Naive thymus-derived CD8-positive, alpha-beta T cell (primary cell): ENCODE results near the gene BCL11A. TPM values are rescaled to one million over a fixed set of nuclear protein-coding genes. Genes with fewer than 3 reads are reported as not detected.
A peak's percentile ranks its signal among the peaks of the same experiment; 100 is the strongest.

Experiments
- ATAC-seq, 2 donors: fragments of 150-1000 bp; cut with Tn5 transposase in 1 of 2; sonication (Bioruptor Pico), chemical (Tn5 transposase) in 1 of 2; 1 replicate in 1 of 2; 2 replicates in 1 of 2; pipeline ENCODE4 v1.10.0; 2021; ENCODE audit warnings: mild to moderate bottlenecking in 2 of 2, moderate library complexity in 2 of 2
- POLR2A ChIA-PET: fragments of 350-600 bp; sonication (Branson Sonifier 250); formaldehyde crosslinking; loops from one replicate; lab custom pipeline; 2021; ENCODE audit warnings: antibody characterized with exemption; lab: Charles Lee
- DNase-seq, 10 donors: peaks; one replicate each; pipeline versions ENCODE4 v3.0.0 to v3.0.0-alpha.2; 2020 to 2022
- H3K27ac Mint-ChIP-seq, 10 donors: one replicate each; pipeline ENCODE4 v1.8.0; 2020 to 2022; ENCODE audit warnings: mild to moderate bottlenecking in 10 of 10, mixed read lengths in 10 of 10, moderate library complexity in 4 of 10, inconsistent platforms in 1 of 10
- H3K27me3 Mint-ChIP-seq, 5 donors: one replicate each; pipeline ENCODE4 v1.8.0; 2021 to 2022; ENCODE audit warnings: mixed read lengths in 5 of 5
- H3K36me3 Mint-ChIP-seq, 3 donors: one replicate each; pipeline ENCODE4 v1.8.0; 2020 to 2022; ENCODE audit warnings: mixed read lengths in 3 of 3, mild to moderate bottlenecking in 2 of 3, inconsistent platforms in 1 of 3
- H3K4me1 Mint-ChIP-seq, 4 donors: one replicate each; pipeline ENCODE4 v1.8.0; 2021 to 2022; ENCODE audit warnings: mixed read lengths in 4 of 4
- H3K4me3 Mint-ChIP-seq, 10 donors: one replicate each; pipeline ENCODE4 v1.8.0; 2020 to 2022; ENCODE audit warnings: mild to moderate bottlenecking in 10 of 10, mixed read lengths in 10 of 10, moderate library complexity in 6 of 10, inconsistent platforms in 1 of 10
- H3K9me3 Mint-ChIP-seq, 9 donors: one replicate each; pipeline ENCODE4 v1.8.0; 2020 to 2022; ENCODE audit warnings: mixed read lengths in 9 of 9, mild to moderate bottlenecking in 3 of 9, inconsistent platforms in 1 of 9, moderate library complexity in 1 of 9
- polyA plus RNA-seq, 3 donors: library from polyadenylated mRNA; unstranded; fragments of 300-500 nt; fragmentation: Illumina TruSeq; gene quantifications; one replicate each; pipeline ENCODE4 v1.2.3, GENCODE V29; 2021
- total RNA-seq, 8 experiments: library from RNA in 2 of 8; stranded (reverse) in 2 of 8; gene quantifications; one replicate each; pipeline ENCODE4 v1.2.3 and lab custom pipeline; 2021 to 2026

The BCL11A gene
- total and polyA plus RNA-seq, 5 experiments from 2014 or later: 0.64 to 11.6 (median 1.4) TPM

- no peak for ATAC-seq
- H3K27me3 Mint-ChIP-seq: peaks cover 21 to 71% (median 31%) of the 10 kb centered on the region in 5 donors
- POLR2A ChIA-PET: no interaction called here
Observed at GRCh38 chr2:60556576-60557485, 3.4 kb upstream of the BCL11A start.

GRCh38 chr2:60556175-60556574, 2.7 kb upstream of the BCL11A start:
- ATAC-seq: no peak

More at GRCh38 chr2:60556576-60557485, 3.4 kb upstream of the BCL11A start:
- Mint-ChIP-seq H3K36me3 (no peaks in the 10 kb centered on the region), H3K4me3 (peak overlapping the region; percentile 67 to 94 (median 82)), H3K4me1 (peaks cover 13 to 35% (median 32%) of the 10 kb centered on the region in 4 donors), H3K9me3 (no peaks in the 10 kb centered on the region), H3K27ac (peak overlapping the region in 2 of 10 donors; percentile 33 to 34)
- peak in 1 of 10 donors; percentile 16 for DNase-seq

GRCh38 chr2:60555783-60556139, 2.3 kb upstream of the BCL11A start:
- H3K27me3 Mint-ChIP-seq: peaks cover 18 to 65% (median 29%) of the 10 kb centered on the region in 5 donors
- H3K4me3 Mint-ChIP-seq: peak overlapping the region; percentile 78 to 94 (median 91)
- no peaks in the 10 kb centered on the region for H3K36me3 Mint-ChIP-seq
- no peaks in the 10 kb centered on the region for H3K9me3 Mint-ChIP-seq
- DNase-seq: no peak
- H3K27ac Mint-ChIP-seq: peak overlapping the region in 8 of 10 donors; percentile 37 to 88 (median 72)
- H3K4me1 Mint-ChIP-seq: peaks cover 16 to 45% (median 38%) of the 10 kb centered on the region in 4 donors
- POLR2A ChIA-PET: no interaction called here
- no peak for ATAC-seq

More at GRCh38 chr2:60556175-60556574, 2.7 kb upstream of the BCL11A start:
- H3K4me3 Mint-ChIP-seq: peak overlapping the region in 9 of 10 donors; percentile 33 to 94 (median 88)
- H3K27me3 Mint-ChIP-seq: peaks cover 19 to 69% (median 31%) of the 10 kb centered on the region in 5 donors
- no peaks in the 10 kb centered on the region for H3K9me3 Mint-ChIP-seq
- H3K4me1 Mint-ChIP-seq: peaks cover 14 to 42% (median 36%) of the 10 kb centered on the region in 4 donors
- H3K27ac Mint-ChIP-seq: peak overlapping the region in 1 of 10 donors; percentile 73
- no peak for DNase-seq
- POLR2A ChIA-PET: no interaction called here
- no peaks in the 10 kb centered on the region for H3K36me3 Mint-ChIP-seq

- Mint-ChIP-seq H3K27me3 (peaks cover 17 to 63% (median 28%) of the 10 kb centered on the region in 5 donors), H3K27ac (peak overlapping the region; percentile 37 to 89 (median 80)), H3K4me3 (peak overlapping the region; percentile 78 to 94 (median 91)), H3K4me1 (peaks cover 17 to 49% (median 40%) of the 10 kb centered on the region in 4 donors), H3K36me3 (no peaks in the 10 kb centered on the region), H3K9me3 (no peaks in the 10 kb centered on the region)
- ATAC-seq (peak; percentile 71 to 74), DNase-seq (peak; percentile 46 to 79 (median 62))
- POLR2A ChIA-PET: no interaction called here
Observed at GRCh38 chr2:60555066-60555782, 1.8 kb upstream of the BCL11A start.

- DNase-seq: no peak
- H3K27me3 Mint-ChIP-seq: peaks cover 17 to 66% (median 27%) of the 10 kb centered on the region in 5 donors
- H3K9me3 Mint-ChIP-seq: no peaks in the 10 kb centered on the region
- peak overlapping the region in 3 of 10 donors; percentile 70 to 81 (median 73) for H3K27ac Mint-ChIP-seq
- peak in 1 of 2 donors; percentile 1 for ATAC-seq
- peaks cover 0 to 3% (median 0%) of the 10 kb centered on the region in 3 donors for H3K36me3 Mint-ChIP-seq
- H3K4me1 Mint-ChIP-seq: peaks cover 21 to 54% (median 45%) of the 10 kb centered on the region in 4 donors
- peak overlapping the region; percentile 78 to 94 (median 91) for H3K4me3 Mint-ChIP-seq
- POLR2A ChIA-PET: no interaction called here
Observed at GRCh38 chr2:60554646-60555065, 1.2 kb upstream of the BCL11A start.

- POLR2A ChIA-PET: interaction anchor here (0.6 kb wide), 2 partner anchors 16 to 56 kb away, joined by 3 read pairs; no protein-coding TSS in a partner anchor
- peaks cover 0 to 4% (median 0%) of the 10 kb centered on the region in 3 donors for H3K36me3 Mint-ChIP-seq
- DNase-seq (peak in 3 of 10 donors; percentile 16 to 34 (median 32)), ATAC-seq (no peak)
- peak overlapping the region in 3 of 10 donors; percentile 38 to 88 (median 53) for H3K27ac Mint-ChIP-seq
- H3K4me1 Mint-ChIP-seq: peaks cover 22 to 57% (median 47%) of the 10 kb centered on the region in 4 donors
- H3K4me3 Mint-ChIP-seq: peak overlapping the region; percentile 78 to 94 (median 91)
- H3K27me3 Mint-ChIP-seq: peaks cover 14 to 64% (median 24%) of the 10 kb centered on the region in 5 donors
- H3K9me3 Mint-ChIP-seq: no peaks in the 10 kb centered on the region
Observed at GRCh38 chr2:60554074-60554645, 706 bp upstream of the BCL11A start.

GRCh38 chr2:60552851-60553494, 481 bp downstream of the BCL11A start:
- ATAC-seq: no peak
- Mint-ChIP-seq H3K4me1 (peaks cover 23 to 62% (median 55%) of the 10 kb centered on the region in 4 donors), H3K27ac (peak overlapping the region in 2 of 10 donors; percentile 53 to 88), H3K4me3 (peak overlapping the region; percentile 78 to 95 (median 90)), H3K36me3 (peaks cover 0 to 5% (median 0%) of the 10 kb centered on the region in 3 donors), H3K27me3 (peaks cover 21 to 65% (median 33%) of the 10 kb centered on the region in 5 donors), H3K9me3 (no peaks in the 10 kb centered on the region)
- POLR2A ChIA-PET: interaction anchor here (0.6 to 1.0 kb wide), 3 partner anchors 17 to 203 kb away, joined by 3 read pairs; no protein-coding TSS in a partner anchor
- DNase-seq: no peak

GRCh38 chr2:60552078-60552850, 1.2 kb downstream of the BCL11A start:
- H3K36me3 Mint-ChIP-seq: peaks cover 0 to 5% (median 0%) of the 10 kb centered on the region in 3 donors
- ATAC-seq (no peak), DNase-seq (peak in 1 of 10 donors; percentile 15)
- peak overlapping the region; percentile 66 to 93 (median 80) for H3K4me3 Mint-ChIP-seq
- H3K9me3 Mint-ChIP-seq: no peaks in the 10 kb centered on the region
- H3K27ac Mint-ChIP-seq: peak overlapping the region in 3 of 10 donors; percentile 28 to 76 (median 68)
- peaks cover 22 to 61% (median 53%) of the 10 kb centered on the region in 4 donors for H3K4me1 Mint-ChIP-seq
- peaks cover 24 to 64% (median 35%) of the 10 kb centered on the region in 5 donors for H3K27me3 Mint-ChIP-seq
- POLR2A ChIA-PET: interaction anchor here (1.0 kb wide), 1 partner anchor 105 kb away, joined by 3 read pairs; no protein-coding TSS in a partner anchor

GRCh38 chr2:60551240-60552077, 2.0 kb downstream of the BCL11A start:
- POLR2A ChIA-PET: no interaction called here
- Mint-ChIP-seq H3K4me1 (peaks cover 21 to 57% (median 45%) of the 10 kb centered on the region in 4 donors), H3K27me3 (peaks cover 29 to 64% (median 37%) of the 10 kb centered on the region in 5 donors), H3K4me3 (peak overlapping the region; percentile 70 to 92 (median 84)), H3K36me3 (peaks cover 0 to 5% (median 0%) of the 10 kb centered on the region in 3 donors), H3K27ac (peak overlapping the region in 4 of 10 donors; percentile 36 to 76 (median 54)), H3K9me3 (no peaks in the 10 kb centered on the region)
- DNase-seq (peak in 1 of 10 donors; percentile 23), ATAC-seq (no peak)

GRCh38 chr2:60550984-60551239, 2.5 kb downstream of the BCL11A start:
- H3K27ac Mint-ChIP-seq: peak overlapping the region in 2 of 10 donors; percentile 41 to 46
- no peaks in the 10 kb centered on the region for H3K9me3 Mint-ChIP-seq
- peaks cover 21 to 58% (median 42%) of the 10 kb centered on the region in 4 donors for H3K4me1 Mint-ChIP-seq
- ATAC-seq (no peak), DNase-seq (no peak)
- peaks cover 34 to 64% (median 43%) of the 10 kb centered on the region in 5 donors for H3K27me3 Mint-ChIP-seq
- POLR2A ChIA-PET: no interaction called here
- peaks cover 0 to 5% (median 0%) of the 10 kb centered on the region in 3 donors for H3K36me3 Mint-ChIP-seq
- H3K4me3 Mint-ChIP-seq: peak overlapping the region; percentile 70 to 92 (median 84)
